Spleen (tissue), 11 donors: ENCODE data around the gene GPR45. TPM values are rescaled to one million over a fixed set of nuclear protein-coding genes. Genes with fewer than 3 reads are reported as not detected.

Source experiments
- DNase-seq: peaks from one replicate; pipeline ENCODE4 v3.0.0-alpha.2; 2020
- H3K27ac ChIP-seq, 8 donors: fragments of 200-600 bp; sonication (generic) in 7 of 8; 1 replicate in 4 of 8; 2 replicates in 4 of 8; pipeline versions ENCODE4 v1.5.0 to v1.8.0; 2016 to 2021; ENCODE audit warnings: inconsistent platforms in 4 of 8, mild to moderate bottlenecking in 4 of 8, moderate library complexity in 1 of 8
- H3K27me3 ChIP-seq, 7 donors: fragments of 200-600 bp; sonication (generic) in 6 of 7; replicated peaks in 1 of 7; 1 replicate in 4 of 7; 2 replicates in 3 of 7; pipeline versions ENCODE4 v1.5.0 to v1.8.0; 2016 to 2021; ENCODE audit warnings: inconsistent platforms in 3 of 7, mild to moderate bottlenecking in 1 of 7
- H3K36me3 ChIP-seq, 6 donors: fragments of 200-600 bp; sonication (generic) in 5 of 6; 1 replicate in 4 of 6; 2 replicates in 2 of 6; pipeline versions ENCODE4 v1.5.0 to v1.8.0; 2016 to 2021; ENCODE audit warnings: inconsistent platforms in 2 of 6
- H3K4me1 ChIP-seq, 6 donors: fragments of 200-600 bp; sonication (generic) in 5 of 6; 1 replicate in 3 of 6; 2 replicates in 3 of 6; pipeline versions ENCODE4 v1.5.0 to v1.8.0; 2016 to 2021; ENCODE audit warnings: inconsistent platforms in 3 of 6
- H3K4me3 ChIP-seq, 8 donors: fragments of 200-600 bp; sonication (generic) in 7 of 8; 1 replicate in 4 of 8; 2 replicates in 4 of 8; pipeline versions ENCODE4 v1.5.0 to v1.8.0; 2016 to 2021; ENCODE audit warnings: inconsistent platforms in 4 of 8, mild to moderate bottlenecking in 4 of 8, moderate library complexity in 2 of 8
- H3K9me3 ChIP-seq, 8 donors: fragments of 200-600 bp; sonication (generic) in 7 of 8; 1 replicate in 4 of 8; 2 replicates in 4 of 8; pipeline versions ENCODE4 v1.5.0 to v1.8.0; 2016 to 2021; ENCODE audit warnings: inconsistent platforms in 4 of 8
- POLR2A ChIP-seq, 3 donors: fragments of 450-650 bp; IDR thresholded peaks; one replicate each; pipeline ENCODE4 v1.5.1; 2017; ENCODE audit warnings: antibody characterized with exemption in 3 of 3, mild to moderate bottlenecking in 1 of 3
- POLR2AphosphoS5 ChIP-seq, 3 donors: sonication (generic); formaldehyde crosslinking; IDR thresholded peaks; one replicate each; pipeline ENCODE4 v1.5.1; 2017; ENCODE audit warnings: antibody characterized with exemption in 3 of 3
- WGBS, 5 donors: extraction: QIAGEN DNeasy Blood & Tissue Kit in 3 of 5; methylation state at CpG; one replicate each; pipeline versions ENCODE4 v1.1.5 to v1.1.7; 2013 to 2018; 5-methylcytosine and 5-hydroxymethylcytosine counted together
- intact Hi-C: fragments of 100-400 bp; cut with DNase I; formaldehyde crosslinking; loops from one replicate; pipeline ENCODE4 v1.15.0; 2023; ENCODE audit warnings: low total_unique reads
- polyA plus RNA-seq, 3 donors: library from polyadenylated mRNA; stranded (reverse); fragments of 200-250 nt; gene quantifications; one replicate each; pipeline ENCODE4 v1.2.1, GENCODE V29; 2013
- total RNA-seq, 7 donors: library from RNA; depleted of rRNA in 3 of 7; stranded (reverse); fragments of >200 nt in 3 of 7; fragmentation: NEBNext Ultra II Directional in 4 of 7; extraction: Animal tissue kit (Norgen Biotek cat#: 25700) in 4 of 7; gene quantifications; one replicate each; pipeline versions ENCODE4 v1.1.0 to v1.2.1, GENCODE V29; 2016 to 2021
- TF ChIP-seq, protein P1 (sequence below), 11 experiments: fragments of 200-600 bp in 7 of 11; fragments of 450-650 bp in 4 of 11; sonication (generic) in 4 of 11; IDR thresholded peaks in 8 of 11; conservative IDR thresholded peaks in 3 of 11; 1 replicate in 7 of 11; 2 replicates in 4 of 11; pipeline versions ENCODE4 v1.4.0 to v1.8.0; 2016 to 2021; ENCODE audit warnings: antibody characterized with exemption in 11 of 11, inconsistent platforms in 4 of 11, mild to moderate bottlenecking in 1 of 11
- donor health status: healthy with polysubstance abuse.
- donor health status: DM: no; HTN: no; CAD: no; lungs with moderate emphysema.
- donor health status: DM: no; HTN: no; CAD: no.
- donor health status: Bipolar disorder and iron deficiency.
- donor health status: healthy.
- donor health status: DM: no; HTN: no; CAD: no.
- donor health status: DM: yes; HTN: yes; CAD: no.

The GPR45 gene
- total and polyA plus RNA-seq, 10 donors, result not detected

DNA sequence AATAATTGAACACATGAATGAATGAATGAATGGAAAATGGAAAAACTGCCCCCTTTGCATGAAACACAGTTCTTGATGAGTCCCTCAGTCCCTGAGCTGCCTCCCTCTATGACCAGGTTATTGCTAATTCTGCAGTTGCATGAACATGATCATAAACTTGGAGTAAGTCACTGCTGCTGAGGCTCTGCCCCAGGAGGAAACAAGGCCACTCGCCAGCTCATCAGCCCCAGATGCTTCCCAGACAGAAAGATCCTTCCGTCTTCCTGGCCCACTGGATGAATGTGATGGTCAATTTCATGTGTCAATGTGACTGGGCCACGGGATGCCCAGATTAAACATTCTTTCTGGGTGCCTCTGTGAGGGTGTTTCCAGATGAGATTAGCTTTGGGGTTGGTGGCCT lies 16.4 kb downstream of the GPR45 start:
- H3K36me3 ChIP-seq, result peaks cover 0 to 14% (median 0%) of the 10 kb centered on the region in 6 donors
- no peak for DNase-seq
- peaks cover 0 to 8% (median 0%) of the 10 kb centered on the region in 6 donors for H3K4me1 ChIP-seq
- H3K4me3 ChIP-seq, result no peak overlapping the region
- H3K27me3 ChIP-seq, result no peaks in the 10 kb centered on the region
- WGBS, 5 donors, result 89 to 93% (median 90%) methylated on average over 2 to 3 of the region's 3 CpGs
- intact Hi-C loops, result no loop called here
- no peak overlapping the region for H3K27ac ChIP-seq
- H3K9me3 ChIP-seq, result no peaks in the 10 kb centered on the region
- TF ChIP-seq POLR2AphosphoS5 (IDR thresholded peaks at IDR 0.05), result no peak
- TF ChIP-seq, protein P1, sequence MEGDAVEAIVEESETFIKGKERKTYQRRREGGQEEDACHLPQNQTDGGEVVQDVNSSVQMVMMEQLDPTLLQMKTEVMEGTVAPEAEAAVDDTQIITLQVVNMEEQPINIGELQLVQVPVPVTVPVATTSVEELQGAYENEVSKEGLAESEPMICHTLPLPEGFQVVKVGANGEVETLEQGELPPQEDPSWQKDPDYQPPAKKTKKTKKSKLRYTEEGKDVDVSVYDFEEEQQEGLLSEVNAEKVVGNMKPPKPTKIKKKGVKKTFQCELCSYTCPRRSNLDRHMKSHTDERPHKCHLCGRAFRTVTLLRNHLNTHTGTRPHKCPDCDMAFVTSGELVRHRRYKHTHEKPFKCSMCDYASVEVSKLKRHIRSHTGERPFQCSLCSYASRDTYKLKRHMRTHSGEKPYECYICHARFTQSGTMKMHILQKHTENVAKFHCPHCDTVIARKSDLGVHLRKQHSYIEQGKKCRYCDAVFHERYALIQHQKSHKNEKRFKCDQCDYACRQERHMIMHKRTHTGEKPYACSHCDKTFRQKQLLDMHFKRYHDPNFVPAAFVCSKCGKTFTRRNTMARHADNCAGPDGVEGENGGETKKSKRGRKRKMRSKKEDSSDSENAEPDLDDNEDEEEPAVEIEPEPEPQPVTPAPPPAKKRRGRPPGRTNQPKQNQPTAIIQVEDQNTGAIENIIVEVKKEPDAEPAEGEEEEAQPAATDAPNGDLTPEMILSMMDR (IDR thresholded peaks at IDR 0.05 in 8 of 11, conservative IDR thresholded peaks at IDR 0.05 in 3 of 11), result no peak
- no peak for TF ChIP-seq POLR2A (IDR thresholded peaks at IDR 0.05)

DNA sequence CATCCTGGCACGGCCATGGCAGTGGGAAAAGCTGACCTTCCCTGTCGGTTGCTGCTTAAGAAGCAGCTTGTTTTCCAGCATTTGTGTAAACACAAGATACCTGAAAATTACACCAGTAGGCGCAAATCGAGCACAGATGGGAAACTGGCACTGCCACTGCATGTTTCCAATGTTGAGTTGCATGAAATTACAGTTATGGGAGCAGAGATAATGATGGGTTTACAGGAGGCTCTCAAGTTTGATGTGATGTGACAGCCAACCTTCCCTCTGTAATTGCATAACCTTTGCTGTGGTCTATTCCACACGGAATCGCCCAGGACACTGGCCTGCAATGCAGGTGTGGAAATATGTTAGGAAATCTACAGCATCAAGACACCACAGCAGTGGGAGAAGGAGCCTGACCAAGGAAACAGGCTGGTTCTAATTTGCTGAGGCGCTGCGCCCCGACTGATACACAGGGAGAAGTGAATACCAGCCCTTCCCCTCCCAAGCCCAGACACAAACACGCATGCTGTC lies 17.4 kb downstream of the GPR45 start:
- TF ChIP-seq POLR2A (IDR thresholded peaks at IDR 0.05), result no peak
- H3K27ac ChIP-seq, result no peak overlapping the region
- peaks cover 0 to 23% (median 0%) of the 10 kb centered on the region in 6 donors for H3K36me3 ChIP-seq
- intact Hi-C loops, result no loop called here
- H3K27me3 ChIP-seq, result no peaks in the 10 kb centered on the region
- H3K4me1 ChIP-seq, result peaks cover 0 to 8% (median 0%) of the 10 kb centered on the region in 6 donors
- no peak overlapping the region for H3K4me3 ChIP-seq
- H3K9me3 ChIP-seq, result no peaks in the 10 kb centered on the region
- no peak for DNase-seq
- WGBS, 5 donors, result 79 to 91% (median 82%) methylated on average over 10 of the region's 10 CpGs

DNA sequence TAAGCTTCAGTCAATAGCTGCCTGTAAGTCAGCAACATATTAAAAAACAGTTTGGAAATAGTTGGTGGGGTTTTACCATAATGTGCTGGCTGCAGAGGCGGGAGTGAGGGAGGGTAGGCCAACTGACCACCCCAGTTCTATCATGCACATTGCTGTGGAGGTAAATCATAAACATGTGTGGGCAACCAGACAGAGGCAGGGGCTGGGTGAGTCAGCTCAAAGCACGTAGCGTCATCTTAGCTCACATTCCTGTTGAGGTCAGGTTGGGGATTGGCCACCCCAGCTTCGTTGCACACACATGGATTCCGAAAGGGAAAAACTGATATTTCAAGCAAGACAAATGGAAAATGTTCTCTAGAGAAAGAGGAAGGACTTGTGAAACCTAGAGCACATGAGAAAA lies 19.5 kb downstream of the GPR45 start:
- no peaks in the 10 kb centered on the region for H3K4me1 ChIP-seq
- no peak overlapping the region for H3K4me3 ChIP-seq
- H3K9me3 ChIP-seq, result no peaks in the 10 kb centered on the region
- H3K36me3 ChIP-seq, result peaks cover 0 to 45% (median 12%) of the 10 kb centered on the region in 6 donors
- TF ChIP-seq POLR2A (IDR thresholded peaks at IDR 0.05), result no peak
- TF ChIP-seq POLR2AphosphoS5 (IDR thresholded peaks at IDR 0.05), result no peak
- TF ChIP-seq, protein P1 (IDR thresholded peaks at IDR 0.05 in 8 of 11, conservative IDR thresholded peaks at IDR 0.05 in 3 of 11), result no peak
- WGBS, 5 donors, result 80 to 91% (median 82%) methylated on average over 5 of the region's 5 CpGs
- H3K27ac ChIP-seq, result no peak overlapping the region
- no peak for DNase-seq
- intact Hi-C loops, result no loop called here
- no peaks in the 10 kb centered on the region for H3K27me3 ChIP-seq

DNA sequence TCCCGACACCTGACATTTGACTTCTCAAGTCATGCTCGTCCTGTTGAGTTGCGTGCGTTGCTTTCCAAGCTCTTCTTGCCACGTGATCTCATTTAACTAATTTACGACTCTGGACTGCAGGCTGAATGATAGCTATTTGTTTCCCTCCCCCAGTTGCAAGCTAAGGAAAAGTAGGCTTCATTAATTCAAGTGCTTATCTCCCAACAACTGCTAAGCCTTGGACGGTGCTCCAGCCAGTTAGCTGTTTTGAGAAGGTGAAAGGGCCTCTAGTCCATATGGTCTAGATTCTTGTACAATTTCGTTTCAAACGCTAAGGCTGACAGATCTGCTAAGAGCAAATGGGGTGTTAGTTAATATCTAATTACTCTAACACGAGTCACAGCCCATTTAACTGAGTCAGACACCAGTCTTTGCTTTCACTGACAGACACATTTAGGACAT lies 21.1 kb downstream of the GPR45 start:
- Histone ChIP-seq H3K27ac (no peak overlapping the region), H3K36me3 (peaks cover 0 to 61% (median 27%) of the 10 kb centered on the region in 6 donors), H3K27me3 (no peaks in the 10 kb centered on the region), H3K4me1 (no peaks in the 10 kb centered on the region), H3K9me3 (no peaks in the 10 kb centered on the region), H3K4me3 (no peak overlapping the region)
- 84 to 95% (median 92%) methylated on average over 10 of the region's 10 CpGs for WGBS, 5 donors
- DNase-seq, result no peak
- intact Hi-C loops, result no loop called here
- TF ChIP-seq, protein P1 (IDR thresholded peaks at IDR 0.05 in 8 of 11, conservative IDR thresholded peaks at IDR 0.05 in 3 of 11), result no peak
- TF ChIP-seq POLR2A (IDR thresholded peaks at IDR 0.05) (no peak), POLR2AphosphoS5 (IDR thresholded peaks at IDR 0.05) (no peak)
